ENCODE results near the gene PACSIN2. TPM values are rescaled to one million over a fixed set of nuclear protein-coding genes. Genes with fewer than 3 reads are reported as not detected.

Gene PACSIN2
- total and polyA plus RNA-seq, 2 of the 13 experiments (the other 11 are each of a cell fraction or from before 2014, with no cell fraction given), result 54.1 to 68.8 TPM

DNA sequence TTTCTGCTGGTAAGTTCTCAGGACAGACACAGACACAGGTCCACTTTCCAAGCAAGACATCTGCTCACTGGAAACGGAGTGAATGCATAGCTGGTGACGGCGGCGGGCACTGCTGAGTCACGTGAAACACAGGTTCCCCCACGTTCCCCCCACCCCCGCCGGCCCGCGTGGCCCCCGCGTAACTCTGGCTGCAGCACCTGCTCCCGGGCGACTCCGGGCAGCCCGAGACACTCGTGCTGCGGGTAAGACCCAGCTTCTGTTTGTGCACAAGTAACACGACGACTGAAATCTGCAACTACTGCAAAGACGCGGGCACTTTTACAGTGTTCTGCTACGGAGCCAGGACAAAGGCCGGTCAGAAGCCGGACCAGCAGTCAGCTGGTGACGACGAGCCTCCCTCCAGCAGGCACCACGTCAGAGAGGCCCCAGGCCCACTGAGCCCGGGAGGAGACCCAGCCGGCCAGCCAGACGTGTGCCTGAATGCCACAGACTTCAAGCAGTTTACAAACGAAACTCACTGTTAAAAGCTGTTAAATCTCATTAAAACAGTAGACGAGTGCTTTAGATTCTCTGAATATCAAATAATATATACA is 145.0 kb downstream of the PACSIN2 start:
- H3K9me3 ChIP-seq (ENCODE audit: low read length), result no peaks in the 10 kb centered on the region
- H3K9ac ChIP-seq (ENCODE audit: insufficient read depth, low read depth, low read length), result no peak overlapping the region
- no peak for TF ChIP-seq ZNF773 (CRISPR knock-in tag; IDR thresholded peaks at IDR 0.05; ENCODE audit: borderline replicate concordance)
- no peak for TF ChIP-seq SSRP1 (CRISPR knock-in tag; IDR thresholded peaks at IDR 0.05)
- no peak for TF ChIP-seq ZNF607 (CRISPR knock-in tag; IDR thresholded peaks at IDR 0.05; ENCODE audit: borderline replicate concordance)
- no peak for TF ChIP-seq ZBTB38 (CRISPR knock-in tag; IDR thresholded peaks at IDR 0.05)
- TF ChIP-seq ATF6 (CRISPR knock-in tag; conservative IDR thresholded peaks at IDR 0.05), result no peak
- TF ChIP-seq HNRNPLL (IDR thresholded peaks at IDR 0.05; ENCODE audit: low read depth, low read length, poor library complexity, severe bottlenecking), result no peak
- TF ChIP-seq CEBPG (CRISPR knock-in tag; IDR thresholded peaks at IDR 0.05), result no peak
- TF ChIP-seq ELF1 (CRISPR knock-in tag; IDR thresholded peaks at IDR 0.05), result no peak
- peak; percentile 51 for TF ChIP-seq AGO2 (optimal IDR thresholded peaks at IDR 0.05; ENCODE audit: low read depth, low read length)
- no peaks in the 10 kb centered on the region for H3K79me2 ChIP-seq (ENCODE audit: insufficient read depth, low read length)
- POLR2A ChIA-PET, result no interaction called here
- H3K27me3 ChIP-seq (ENCODE audit: control insufficient read depth in 1 of 2, insufficient read depth in 2 of 2, low read length in 2 of 2), result no peaks in the 10 kb centered on the region
- in situ Hi-C loops (cut with HindIII; ENCODE audit: extremely low pct_ligation_motif_present, low pct_unique_long_range_greater_than_20kb) (loop anchor here (5.0 kb wide), 1 partner anchor 98 kb away; no protein-coding TSS in a partner anchor), intact Hi-C loops (cut with micrococcal nuclease; ENCODE audit: unreplicated experiment) (loop anchor here (5.0 kb wide), 1 partner anchor 88 kb away; no protein-coding TSS in a partner anchor)
- H4K20me1 ChIP-seq (ENCODE audit: insufficient read depth, low read length), result no peaks in the 10 kb centered on the region
- FAIRE-seq (no peak), ATAC-seq (no peak), DNase-seq (ENCODE audit: low spot score) (no peak)
- H3K27ac ChIP-seq (ENCODE audit: extremely low read length, insufficient read depth, low read length), result no peak overlapping the region
- CTCF ChIA-PET (ENCODE audit: low intra/inter-chr PET ratio, low total read pairs), result no interaction called here
- H3K4me3 ChIP-seq (replicated peaks in 1 of 3; ENCODE audit: insufficient read depth in 1 of 3, low read depth in 2 of 3, low read length in 3 of 3), result no peak overlapping the region
- no peak overlapping the region for H2AFZ ChIP-seq (ENCODE audit: low read length)
- 92% methylated on average over 28 of the region's 33 CpGs for WGBS (ENCODE audit: low lambda C conversion rate)
- H3K4me1 ChIP-seq (ENCODE audit: insufficient read depth, low read length), result peaks cover 9% of the 10 kb centered on the region; the same call in 1 of the 2 replicates
- TSS peak; percentile 34 for BruUV-seq (replicated peaks)
- peaks cover 21 to 50% of the 10 kb centered on the region in 2 experiments for H3K36me3 ChIP-seq (replicated peaks in 1 of 2; ENCODE audit: control insufficient read depth in 1 of 2, insufficient read depth in 2 of 2, low read length in 2 of 2)
- no peak overlapping the region for H3K4me2 ChIP-seq (ENCODE audit: low read depth, low read length)
